Esophagus squamous epithelium (tissue), 5 donors: ENCODE measurements around the gene TCF4. TPM values are rescaled to one million over a fixed set of nuclear protein-coding genes. Genes with fewer than 3 reads are reported as not detected.

Experiments used
- DNase-seq: peaks from one replicate; lab custom pipeline; 2025; lab: John Stamatoyannopoulos, UW
- H3K27ac ChIP-seq, 4 donors: fragments of 200-600 bp; sonication (generic); one replicate each; pipeline ENCODE4 v1.5.1; 2016 to 2019; ENCODE audit warnings: mild to moderate bottlenecking in 1 of 4
- H3K27me3 ChIP-seq, 4 donors: fragments of 200-600 bp; sonication (generic); 1 replicate in 3 of 4; 2 replicates in 1 of 4; pipeline versions ENCODE4 v1.5.1 to v1.6.0; 2017 to 2021; ENCODE audit warnings: antibody characterized with exemption in 1 of 4
- H3K36me3 ChIP-seq, 3 donors: fragments of 200-600 bp; sonication (generic); one replicate each; pipeline ENCODE4 v1.5.1; 2016 to 2019
- H3K4me1 ChIP-seq, 3 donors: fragments of 200-600 bp; sonication (generic); one replicate each; pipeline ENCODE4 v1.5.1; 2017 to 2019
- H3K4me3 ChIP-seq, 4 donors: fragments of 200-600 bp; sonication (generic); 1 replicate in 3 of 4; 2 replicates in 1 of 4; pipeline ENCODE4 v1.5.1; 2016 to 2019; ENCODE audit warnings: mild to moderate bottlenecking in 2 of 4, moderate library complexity in 1 of 4
- H3K9me3 ChIP-seq, 3 donors: fragments of 200-600 bp; sonication (generic); one replicate each; pipeline ENCODE4 v1.5.1; 2016 to 2019
- POLR2A ChIP-seq, 4 donors: fragments of 450-650 bp; IDR thresholded peaks; one replicate each; pipeline ENCODE4 v1.6.1; 2017; ENCODE audit warnings: antibody characterized with exemption in 4 of 4, mild to moderate bottlenecking in 4 of 4, moderate library complexity in 3 of 4
- WGBS, 2 donors: methylation state at CpG; one replicate each; pipeline ENCODE4 v1.1.5; 2018; 5-methylcytosine and 5-hydroxymethylcytosine counted together
- intact Hi-C: fragments of 100-400 bp; cut with DNase I; formaldehyde crosslinking; loops from one replicate; pipeline ENCODE4 v1.15.0; 2022
- total RNA-seq, 4 donors: library from RNA; depleted of rRNA; stranded (reverse); fragments of >200 nt; gene quantifications; one replicate each; pipeline ENCODE4 v1.1.0, GENCODE V29; 2016
- TF ChIP-seq, protein P1 (sequence below), 6 experiments: fragments of 450-650 bp in 4 of 6; fragments of 200-600 bp in 2 of 6; sonication (generic) in 2 of 6; IDR thresholded peaks; one replicate each; pipeline ENCODE4 v1.5.1; 2016 to 2019; ENCODE audit warnings: antibody characterized with exemption in 6 of 6, mild to moderate bottlenecking in 4 of 6, moderate library complexity in 4 of 6
- donor health status: DM: yes; HTN: yes; CAD: no.

The TCF4 gene
- total RNA-seq, 4 donors from 2014 or later = 19.0 to 79.7 (median 26.0) TPM

DNA sequence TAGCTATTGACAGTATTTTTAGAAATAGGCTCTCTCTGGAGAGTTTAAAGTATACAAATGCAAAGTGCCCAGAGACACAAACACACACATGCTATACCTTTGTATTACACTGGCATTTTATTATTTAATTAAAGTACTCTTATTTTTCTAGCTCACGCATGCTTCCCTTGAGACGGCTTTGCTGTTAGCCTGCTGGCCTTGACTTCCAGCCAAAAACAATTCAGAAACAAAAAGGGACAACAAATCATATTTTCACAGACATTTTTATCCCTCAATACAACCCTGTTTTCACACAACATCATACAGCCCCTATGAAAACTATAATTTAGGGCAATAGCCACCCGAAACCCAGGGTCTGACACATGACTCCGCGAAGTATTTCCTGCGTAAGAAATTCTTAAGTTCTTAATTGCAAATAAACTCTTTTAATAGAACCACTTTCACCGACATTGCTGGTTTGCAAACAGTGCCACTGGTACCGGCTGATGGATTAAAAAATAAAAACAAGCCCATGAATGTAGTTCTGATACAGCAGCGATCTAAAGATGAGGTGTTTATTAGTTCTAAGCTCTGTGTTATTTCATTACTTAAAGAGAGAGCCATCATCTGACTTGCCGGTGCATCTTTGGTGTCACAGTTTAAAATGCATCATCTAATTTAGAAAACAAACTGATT, 185.1 kb downstream of the TCF4 start:
- WGBS, 2 donors = 53 to 64% methylated on average over 10 of the region's 10 CpGs
- no peaks in the 10 kb centered on the region for H3K9me3 ChIP-seq
- intact Hi-C loops = no loop called here
- peak overlapping the region in 3 of 4 donors; percentile 2 to 52 (median 25) for H3K4me3 ChIP-seq
- peak overlapping the region in 3 of 4 donors; percentile 53 to 67 (median 66) for H3K27ac ChIP-seq
- no peaks in the 10 kb centered on the region for H3K36me3 ChIP-seq
- no peak for DNase-seq
- H3K4me1 ChIP-seq = peaks cover 0 to 36% (median 12%) of the 10 kb centered on the region in 3 donors
- TF ChIP-seq POLR2A (IDR thresholded peaks at IDR 0.05) = no peak
- TF ChIP-seq, protein P1, sequence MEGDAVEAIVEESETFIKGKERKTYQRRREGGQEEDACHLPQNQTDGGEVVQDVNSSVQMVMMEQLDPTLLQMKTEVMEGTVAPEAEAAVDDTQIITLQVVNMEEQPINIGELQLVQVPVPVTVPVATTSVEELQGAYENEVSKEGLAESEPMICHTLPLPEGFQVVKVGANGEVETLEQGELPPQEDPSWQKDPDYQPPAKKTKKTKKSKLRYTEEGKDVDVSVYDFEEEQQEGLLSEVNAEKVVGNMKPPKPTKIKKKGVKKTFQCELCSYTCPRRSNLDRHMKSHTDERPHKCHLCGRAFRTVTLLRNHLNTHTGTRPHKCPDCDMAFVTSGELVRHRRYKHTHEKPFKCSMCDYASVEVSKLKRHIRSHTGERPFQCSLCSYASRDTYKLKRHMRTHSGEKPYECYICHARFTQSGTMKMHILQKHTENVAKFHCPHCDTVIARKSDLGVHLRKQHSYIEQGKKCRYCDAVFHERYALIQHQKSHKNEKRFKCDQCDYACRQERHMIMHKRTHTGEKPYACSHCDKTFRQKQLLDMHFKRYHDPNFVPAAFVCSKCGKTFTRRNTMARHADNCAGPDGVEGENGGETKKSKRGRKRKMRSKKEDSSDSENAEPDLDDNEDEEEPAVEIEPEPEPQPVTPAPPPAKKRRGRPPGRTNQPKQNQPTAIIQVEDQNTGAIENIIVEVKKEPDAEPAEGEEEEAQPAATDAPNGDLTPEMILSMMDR (IDR thresholded peaks at IDR 0.05) = no peak
- no peaks in the 10 kb centered on the region for H3K27me3 ChIP-seq

DNA sequence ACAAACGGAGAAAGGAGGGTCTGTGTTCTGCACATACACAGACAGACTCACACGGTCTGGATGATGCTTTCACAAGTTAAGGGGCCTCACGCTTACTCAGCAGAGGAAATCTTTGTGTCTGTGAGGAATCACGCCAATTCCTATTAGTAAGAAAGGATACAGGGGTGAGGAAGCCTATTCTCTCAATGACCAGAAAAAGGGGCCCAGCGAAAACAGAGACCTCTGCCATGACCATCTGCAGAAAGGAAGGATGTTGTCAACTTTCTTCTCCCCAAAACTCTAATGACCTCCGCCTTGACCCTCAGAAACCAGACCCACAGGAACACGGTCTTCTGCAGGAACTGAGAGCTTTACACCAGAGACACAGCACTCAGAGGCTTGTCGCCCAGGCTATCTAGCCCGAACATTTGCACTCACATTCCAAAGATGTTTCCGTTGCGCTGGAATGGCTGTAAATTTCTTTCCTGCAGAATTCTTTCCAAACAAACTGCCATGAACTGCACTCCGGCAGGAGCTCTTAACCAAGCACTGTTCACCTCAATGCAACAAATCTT, 186.3 kb downstream of the TCF4 start:
- Histone ChIP-seq H3K27ac (peak overlapping the region; percentile 9 to 67 (median 66)), H3K4me1 (peaks cover 0 to 33% (median 12%) of the 10 kb centered on the region in 3 donors), H3K4me3 (peak overlapping the region in 3 of 4 donors; percentile 17 to 52 (median 25)), H3K27me3 (no peaks in the 10 kb centered on the region), H3K9me3 (no peaks in the 10 kb centered on the region), H3K36me3 (no peaks in the 10 kb centered on the region)
- intact Hi-C loops = no loop called here
- no peak for TF ChIP-seq POLR2A (IDR thresholded peaks at IDR 0.05)
- TF ChIP-seq, protein P1 (IDR thresholded peaks at IDR 0.05) = no peak
- 60 to 73% methylated on average over 12 of the region's 12 CpGs for WGBS, 2 donors
- DNase-seq = no peak

DNA sequence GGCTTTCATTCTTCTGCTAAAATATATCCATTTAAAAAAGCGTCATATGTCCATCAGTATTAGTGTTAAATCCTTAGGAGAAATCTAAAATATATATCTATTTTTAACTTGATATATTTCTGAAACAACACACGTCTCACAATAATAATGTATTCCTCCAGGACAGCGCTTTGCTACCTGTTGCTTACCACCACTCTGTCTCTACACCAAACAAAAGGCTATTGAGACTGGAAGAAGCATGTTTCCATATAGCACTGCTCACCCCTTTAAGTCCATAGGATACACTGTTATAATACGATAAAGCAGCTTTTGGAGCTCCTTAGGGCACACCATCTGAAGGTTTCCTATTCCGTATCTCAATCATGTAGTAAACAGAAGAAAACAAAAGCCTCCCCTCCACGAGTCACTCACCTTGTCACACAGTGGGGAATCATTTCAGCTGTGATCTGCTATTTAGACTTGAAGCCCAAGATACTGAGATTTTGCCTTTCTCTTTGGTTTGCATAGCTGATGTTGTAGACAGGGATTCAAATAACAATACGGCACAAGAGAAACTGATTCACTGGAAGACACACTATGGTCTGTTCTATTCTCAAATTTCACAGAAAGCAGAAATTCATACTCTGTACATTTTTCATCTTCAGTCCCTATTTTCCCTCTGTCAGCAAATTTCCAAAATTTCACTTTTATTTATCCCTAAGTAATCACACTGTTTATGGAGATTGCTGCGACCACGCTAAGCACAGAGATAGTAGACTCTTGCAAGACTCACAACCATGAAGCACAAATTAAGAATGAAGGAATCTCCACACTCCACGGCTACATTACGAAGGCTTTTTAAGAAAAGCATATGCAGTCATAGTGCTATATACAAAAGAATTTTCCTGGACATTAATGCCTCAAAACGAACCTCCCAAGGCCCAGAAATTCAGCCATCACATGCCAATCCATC, 187.1 kb downstream of the TCF4 start:
- WGBS, 2 donors = 72 to 74% methylated on average over 12 of the region's 12 CpGs

DNA sequence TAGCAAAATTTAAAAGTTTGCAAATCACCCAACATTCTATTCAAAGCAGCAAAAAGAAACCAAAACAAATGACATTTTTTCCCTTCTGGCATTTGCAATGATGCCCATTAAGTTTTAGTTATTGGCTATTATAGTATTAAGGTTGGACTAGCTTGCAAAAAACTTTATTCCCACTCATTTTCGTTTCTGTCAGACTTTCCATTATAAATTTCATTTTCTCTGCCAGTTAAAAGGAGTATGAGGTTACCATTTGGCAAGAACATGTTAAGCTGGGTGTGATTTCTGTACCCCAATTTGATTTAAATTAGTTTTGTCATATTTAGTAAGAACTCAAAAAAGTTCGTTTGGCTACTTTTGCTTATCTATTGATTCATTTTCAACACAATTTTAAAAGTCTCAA, 187.9 kb downstream of the TCF4 start:
- no peak for TF ChIP-seq POLR2A (IDR thresholded peaks at IDR 0.05)
- TF ChIP-seq, protein P1 (IDR thresholded peaks at IDR 0.05) = no peak
- Histone ChIP-seq H3K9me3 (no peaks in the 10 kb centered on the region), H3K4me3 (peak overlapping the region in 2 of 4 donors; percentile 10 to 52), H3K27ac (peak overlapping the region in 3 of 4 donors; percentile 51 to 67 (median 66)), H3K4me1 (peaks cover 0 to 16% (median 0%) of the 10 kb centered on the region in 3 donors), H3K36me3 (no peaks in the 10 kb centered on the region), H3K27me3 (no peaks in the 10 kb centered on the region)
- DNase-seq = no peak
- intact Hi-C loops = no loop called here
- WGBS, 2 donors = 46 to 62% methylated on average over 2 of the region's 2 CpGs

More for the DNA sequence above, 187.1 kb downstream of the TCF4 start:
- Histone ChIP-seq H3K27me3 (no peaks in the 10 kb centered on the region), H3K9me3 (no peaks in the 10 kb centered on the region), H3K36me3 (no peaks in the 10 kb centered on the region), H3K4me1 (peaks cover 0 to 24% (median 7%) of the 10 kb centered on the region in 3 donors), H3K4me3 (peak overlapping the region in 3 of 4 donors; percentile 14 to 52 (median 25)), H3K27ac (peak overlapping the region in 3 of 4 donors; percentile 66 to 67 (median 67))
- TF ChIP-seq, protein P1 (IDR thresholded peaks at IDR 0.05) = no peak
- no peak for TF ChIP-seq POLR2A (IDR thresholded peaks at IDR 0.05)
- DNase-seq = no peak
- intact Hi-C loops = no loop called here
